D721Med (cell line): Measurements from ENCODE around the gene BCKDHB.
"Not testable (repeated sequence)": the region's sequence is repeated elsewhere in the genome, so short reads cannot be mapped to it uniquely, and the experiment has no call there.

Source experiments
- DNase-seq: peaks from one replicate; pipeline ENCODE4 v3.0.0; 2011; ENCODE audit warnings: low spot score; ENCODE audit not compliant: insufficient read length
- FAIRE-seq: peaks from 2 replicates; lab custom pipeline; 2011; peaks lifted over from hg19 to GRCh38; lab: Jason Lieb, UNC
- CTCF ChIP-seq: IDR thresholded peaks from 2 replicates; pipeline ENCODE4 v1.5.1; 2012; ENCODE audit warnings: mild to moderate bottlenecking, control low read depth; ENCODE audit not compliant: insufficient read depth; ENCODE audit errors: missing control alignments

BCKDHB gene

GRCh38 chr6:80276861-80277260 lies 170.4 kb downstream of the BCKDHB start:
- FAIRE-seq: no peak
- TF ChIP-seq CTCF: no peak

DNA sequence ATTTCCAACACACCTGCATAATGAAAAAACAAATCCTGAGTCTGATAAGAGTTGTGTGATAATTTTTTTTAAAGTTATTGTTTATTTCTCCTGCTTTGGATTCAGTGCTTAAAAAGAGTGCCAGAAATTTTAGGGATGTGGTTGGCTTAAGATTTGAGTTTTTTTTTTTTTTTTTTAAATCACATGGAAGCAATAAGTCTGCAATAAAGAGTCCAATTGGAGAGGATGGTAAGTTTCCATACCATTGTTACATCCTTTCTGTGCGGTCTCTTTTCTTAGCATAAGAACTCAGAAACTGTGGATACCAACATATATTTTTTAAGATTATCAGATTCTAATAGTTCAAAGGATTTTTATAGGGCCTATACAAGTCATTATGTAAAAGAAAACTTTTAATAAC lies 171.0 kb downstream of the BCKDHB start:
- DNase-seq (no peak), FAIRE-seq (no peak)
- no peak for TF ChIP-seq CTCF

More at GRCh38 chr6:80276861-80277260, 170.4 kb downstream of the BCKDHB start:
- DNase-seq: no peak

- no peak for DNase-seq
- no peak for TF ChIP-seq CTCF
- FAIRE-seq: no peak
Observed at GRCh38 chr6:80280262-80281010, 174.0 kb downstream of the BCKDHB start.

DNA sequence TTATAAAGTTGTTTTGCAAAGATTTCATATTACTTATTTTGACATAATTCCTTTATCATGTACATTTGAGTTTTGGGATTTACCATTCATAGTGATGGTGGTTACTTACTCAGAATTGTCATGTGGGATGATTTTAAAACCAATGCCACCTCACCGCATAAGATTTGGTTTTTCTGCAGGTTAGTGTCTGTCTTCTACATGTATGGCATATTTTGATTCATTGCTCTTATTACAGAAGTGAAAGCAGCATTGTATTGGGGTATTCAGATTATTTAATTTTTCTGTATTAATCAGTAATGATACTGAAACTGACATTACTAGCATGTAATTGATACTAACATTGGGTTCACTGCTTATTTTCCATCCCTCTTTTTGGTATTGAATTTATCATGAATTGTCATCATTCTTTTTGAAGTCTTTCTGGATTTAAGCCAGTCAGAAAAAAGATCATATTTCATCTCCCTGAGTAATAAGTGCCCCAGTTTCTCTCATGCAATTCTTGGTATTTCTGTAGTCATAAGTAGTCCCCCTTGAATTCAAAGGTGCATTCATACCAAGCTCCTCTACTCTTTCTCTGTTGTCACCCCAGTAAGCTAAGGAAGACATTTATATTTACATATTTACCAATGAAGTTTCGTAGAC lies 176.6 kb downstream of the BCKDHB start:
- no peak for TF ChIP-seq CTCF
- DNase-seq: no peak
- FAIRE-seq: no peak

DNA sequence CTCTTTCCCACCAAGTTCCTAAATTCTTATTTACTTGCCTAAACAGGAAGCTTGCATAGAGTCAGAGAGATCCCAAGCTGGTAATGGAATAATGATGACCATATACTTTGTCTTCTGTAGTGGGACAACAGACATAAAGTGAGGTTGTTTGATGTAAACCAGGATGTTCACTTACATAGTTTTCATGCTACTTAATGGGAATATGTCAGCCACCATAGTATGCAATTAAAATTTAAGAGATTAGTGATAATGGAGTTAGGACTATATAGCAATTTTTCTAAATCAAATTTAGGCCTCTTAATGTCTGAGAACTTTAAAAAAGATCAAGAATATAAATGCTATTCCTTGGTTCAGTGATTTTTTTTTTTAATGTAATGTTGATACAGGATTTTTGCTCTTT lies 180.6 kb downstream of the BCKDHB start:
- DNase-seq: no peak
- no peak for FAIRE-seq
- TF ChIP-seq CTCF: no peak

- DNase-seq: no peak
- no peak for TF ChIP-seq CTCF
- FAIRE-seq: no peak
Observed at GRCh38 chr6:80287607-80288006, 181.1 kb downstream of the BCKDHB start.

DNA sequence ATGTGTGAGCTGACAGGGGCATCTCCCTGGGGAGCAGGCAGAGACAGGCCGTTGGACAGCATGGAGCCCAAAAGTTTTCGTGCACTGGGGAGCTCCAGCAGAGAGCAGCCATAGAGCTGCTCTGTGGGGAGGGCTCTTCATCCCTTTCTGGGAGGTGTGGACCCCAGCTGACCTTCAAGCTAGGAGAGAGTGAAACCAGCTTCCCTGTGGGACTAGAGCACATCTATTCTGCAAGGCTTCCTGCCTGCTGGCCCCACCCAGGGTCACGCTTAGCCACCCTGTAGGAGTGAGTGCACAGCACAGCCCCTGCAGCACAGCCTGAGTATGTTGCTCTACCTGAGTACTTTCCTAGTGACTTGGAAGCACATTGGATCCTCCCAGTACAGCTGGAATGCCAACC lies 183.3 kb downstream of the BCKDHB start:
- DNase-seq (no peak), FAIRE-seq (no peak)
- no peak for TF ChIP-seq CTCF

DNA sequence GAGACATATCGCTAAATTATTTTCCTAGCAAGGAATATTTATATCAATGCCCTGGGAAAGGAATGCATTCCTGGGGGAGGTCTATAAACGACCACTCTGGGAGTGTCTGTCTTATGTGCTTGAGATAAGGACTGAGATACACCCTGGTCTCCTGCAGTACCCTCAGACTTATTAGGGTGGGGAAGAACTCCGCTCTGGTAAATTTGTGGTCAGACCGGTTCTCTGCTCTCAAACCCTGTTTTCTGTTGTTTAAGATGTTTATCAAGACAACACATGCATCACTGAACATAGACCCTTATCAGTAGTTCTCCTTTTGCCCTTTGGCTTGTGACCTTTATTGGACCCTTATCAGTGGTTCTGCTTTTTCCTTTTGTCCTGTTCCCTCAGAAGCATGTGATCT lies 188.1 kb downstream of the BCKDHB start:
- FAIRE-seq, DNase-seq: not testable (repeated sequence)
